Measurements from ENCODE around the gene ANKRD12.
"Not testable (repeated sequence)": the region's sequence is repeated elsewhere in the genome, so short reads cannot be mapped to it uniquely, and the experiment has no call there.

ANKRD12 gene

DNA sequence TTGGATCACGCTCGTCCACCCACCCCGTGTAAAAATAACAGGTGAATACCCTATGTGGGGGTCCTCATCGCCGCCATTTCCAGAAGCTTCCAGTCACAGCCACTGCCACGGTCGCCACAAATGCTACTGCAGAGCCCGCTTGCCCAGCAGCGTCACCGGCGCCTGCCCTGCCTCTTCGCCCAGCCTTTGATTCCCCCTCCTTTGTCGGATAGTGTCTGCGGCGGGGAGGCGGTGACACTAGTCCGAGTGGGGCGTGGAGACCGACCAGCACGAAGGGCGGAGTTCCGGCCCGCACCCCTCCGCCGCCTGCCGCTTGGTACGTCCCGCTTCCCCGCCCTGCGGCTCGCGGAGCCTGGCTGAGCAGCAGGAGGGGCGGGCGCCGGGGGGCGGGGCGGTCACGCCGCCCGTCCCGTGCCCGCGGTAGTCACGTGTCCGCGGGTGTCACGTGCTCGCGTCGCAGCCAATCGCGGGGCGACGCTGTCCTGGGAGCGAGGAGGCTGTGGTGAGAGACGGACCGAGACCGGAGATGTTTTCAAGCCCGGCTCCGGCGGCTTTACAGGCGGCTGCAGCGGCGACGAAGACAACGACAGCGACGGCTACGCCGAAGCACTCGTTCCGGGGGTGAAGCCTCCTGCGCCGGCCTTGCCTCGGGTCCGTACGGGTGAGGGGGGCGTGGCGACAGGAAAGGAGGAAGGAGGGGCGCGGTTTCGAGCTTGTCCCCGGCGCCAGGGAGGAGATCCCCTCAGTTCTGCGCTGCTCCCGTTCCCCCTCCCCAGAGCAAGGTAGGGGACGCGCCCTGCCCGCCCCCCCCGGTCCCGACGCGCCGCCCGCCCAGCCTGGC is at the start of gene ANKRD12:
ANKRD12 (plus strand) TSS at position 467 of the 841 bp plus-strand sequence. CDS start 45,652 bp downstream, outside the sequence.
- peaks cover 98% of the 10 kb centered on the region for H3K36me3 Mint-ChIP-seq
- H3K27ac Mint-ChIP-seq: peak within 1 kb of the TSS; percentile 98
- H3K4me1 Mint-ChIP-seq: peaks cover 48% of the 10 kb centered on the region
- H3K9me3 Mint-ChIP-seq: no peaks in the 10 kb centered on the region
- H3K4me3 Mint-ChIP-seq: peak within 1 kb of the TSS; percentile 87
- ATAC-seq: peak; percentile 85
- peak; percentile 97 to 99 for DNase-seq (ENCODE audit: low spot score in 2 of 2)

DNA sequence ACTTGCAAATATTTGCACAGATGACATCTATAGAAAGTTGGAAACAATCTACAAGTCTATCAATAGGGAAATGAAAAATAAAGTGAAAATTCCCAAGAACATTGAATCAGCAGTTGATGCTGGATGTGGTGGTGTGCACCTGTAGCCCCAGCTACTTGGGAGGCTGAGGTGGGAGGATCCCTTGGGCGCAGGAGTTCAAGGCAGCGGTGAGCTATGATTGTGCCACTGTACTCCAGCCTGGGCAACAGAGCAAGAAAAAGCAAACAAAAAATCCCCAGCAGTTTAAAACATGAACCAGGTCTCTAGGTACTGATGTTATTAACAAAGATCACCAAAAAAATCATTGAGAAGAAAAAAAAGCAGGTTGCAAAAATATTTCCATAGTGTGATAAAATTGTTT is 49.4 kb upstream of the ANKRD12 start:
- H3K4me3 Mint-ChIP-seq: peak overlapping the region; percentile 92
- ATAC-seq (no peak), DNase-seq (ENCODE audit: low spot score in 2 of 2) (no peak)
- peaks cover 64% of the 10 kb centered on the region for H3K4me1 Mint-ChIP-seq
- peaks cover 91% of the 10 kb centered on the region for H3K36me3 Mint-ChIP-seq
- no peaks in the 10 kb centered on the region for H3K9me3 Mint-ChIP-seq
- peak overlapping the region; percentile 79 for H3K27ac Mint-ChIP-seq

GRCh38 chr18:9088252-9088651 is 48.3 kb upstream of the ANKRD12 start:
- Mint-ChIP-seq H3K4me1 (peaks cover 59% of the 10 kb centered on the region), H3K4me3 (peak overlapping the region; percentile 92), H3K9me3 (no peaks in the 10 kb centered on the region), H3K36me3 (peaks cover 85% of the 10 kb centered on the region), H3K27ac (peak overlapping the region; percentile 100)
- DNase-seq (ENCODE audit: low spot score in 2 of 2): no peak
- no peak for ATAC-seq

GRCh38 chr18:9088727-9089126 is 47.9 kb upstream of the ANKRD12 start:
- not testable (repeated sequence) for H3K9me3 Mint-ChIP-seq; DNase-seq (ENCODE audit: low spot score in 2 of 2); ATAC-seq
- H3K4me3 Mint-ChIP-seq: peak overlapping the region; percentile 92
- peak overlapping the region; percentile 100 for H3K27ac Mint-ChIP-seq
- H3K36me3 Mint-ChIP-seq: peaks cover 84% of the 10 kb centered on the region
- peaks cover 58% of the 10 kb centered on the region for H3K4me1 Mint-ChIP-seq

- H3K4me3 Mint-ChIP-seq: peak overlapping the region; percentile 92
- H3K36me3 Mint-ChIP-seq: peaks cover 91% of the 10 kb centered on the region
- ATAC-seq: no peak
- H3K27ac Mint-ChIP-seq: peak overlapping the region; percentile 100
- H3K4me1 Mint-ChIP-seq: peaks cover 72% of the 10 kb centered on the region
- peak in 1 of 2 donors; percentile 74 for DNase-seq (ENCODE audit: low spot score in 2 of 2)
- H3K9me3 Mint-ChIP-seq: no peaks in the 10 kb centered on the region
Observed at GRCh38 chr18:9090578-9090977, 46.0 kb upstream of the ANKRD12 start.

- peak in 1 of 2 donors; percentile 80 for DNase-seq (ENCODE audit: low spot score in 2 of 2)
- peaks cover 90% of the 10 kb centered on the region for H3K36me3 Mint-ChIP-seq
Observed at GRCh38 chr18:9091066-9091476, 45.5 kb upstream of the ANKRD12 start.

DNA sequence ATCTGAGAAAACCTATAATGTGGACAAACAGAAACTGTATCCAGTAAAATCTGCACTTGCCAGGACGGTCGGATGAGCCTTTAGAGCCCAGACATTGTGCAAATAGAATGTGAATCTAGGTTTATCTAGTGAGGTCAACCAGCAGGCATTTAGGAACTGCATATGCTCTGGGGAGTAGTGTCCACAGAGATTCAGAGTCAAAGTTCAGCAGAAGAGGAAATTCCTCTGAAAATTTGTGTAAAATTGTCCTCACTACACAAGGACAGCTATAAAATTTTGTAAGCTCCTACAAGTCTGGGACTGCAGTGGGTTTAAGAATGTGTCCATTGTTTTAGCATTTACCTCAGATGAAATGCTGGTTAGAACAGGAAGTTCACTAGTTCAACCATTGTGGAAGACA is 43.9 kb upstream of the ANKRD12 start:
- H3K9me3 Mint-ChIP-seq: no peaks in the 10 kb centered on the region
- H3K27ac Mint-ChIP-seq: peak overlapping the region; percentile 100
- H3K4me3 Mint-ChIP-seq: peak overlapping the region; percentile 11
- ATAC-seq: no peak
- peaks cover 85% of the 10 kb centered on the region for H3K4me1 Mint-ChIP-seq
- DNase-seq (ENCODE audit: low spot score in 2 of 2): no peak
- peaks cover 78% of the 10 kb centered on the region for H3K36me3 Mint-ChIP-seq

More at GRCh38 chr18:9091066-9091476, 45.5 kb upstream of the ANKRD12 start:
- ATAC-seq: peak; percentile 84
- no peaks in the 10 kb centered on the region for H3K9me3 Mint-ChIP-seq
- peak overlapping the region; percentile 92 for H3K4me3 Mint-ChIP-seq
- peak overlapping the region; percentile 100 for H3K27ac Mint-ChIP-seq
- peaks cover 72% of the 10 kb centered on the region for H3K4me1 Mint-ChIP-seq

GRCh38 chr18:9093109-9093508 is 43.5 kb upstream of the ANKRD12 start:
- not testable (repeated sequence) for DNase-seq (ENCODE audit: low spot score in 2 of 2); H3K4me3 Mint-ChIP-seq; H3K9me3 Mint-ChIP-seq; ATAC-seq
- peak overlapping the region; percentile 100 for H3K27ac Mint-ChIP-seq
- H3K4me1 Mint-ChIP-seq: peaks cover 84% of the 10 kb centered on the region
- peaks cover 74% of the 10 kb centered on the region for H3K36me3 Mint-ChIP-seq

DNA sequence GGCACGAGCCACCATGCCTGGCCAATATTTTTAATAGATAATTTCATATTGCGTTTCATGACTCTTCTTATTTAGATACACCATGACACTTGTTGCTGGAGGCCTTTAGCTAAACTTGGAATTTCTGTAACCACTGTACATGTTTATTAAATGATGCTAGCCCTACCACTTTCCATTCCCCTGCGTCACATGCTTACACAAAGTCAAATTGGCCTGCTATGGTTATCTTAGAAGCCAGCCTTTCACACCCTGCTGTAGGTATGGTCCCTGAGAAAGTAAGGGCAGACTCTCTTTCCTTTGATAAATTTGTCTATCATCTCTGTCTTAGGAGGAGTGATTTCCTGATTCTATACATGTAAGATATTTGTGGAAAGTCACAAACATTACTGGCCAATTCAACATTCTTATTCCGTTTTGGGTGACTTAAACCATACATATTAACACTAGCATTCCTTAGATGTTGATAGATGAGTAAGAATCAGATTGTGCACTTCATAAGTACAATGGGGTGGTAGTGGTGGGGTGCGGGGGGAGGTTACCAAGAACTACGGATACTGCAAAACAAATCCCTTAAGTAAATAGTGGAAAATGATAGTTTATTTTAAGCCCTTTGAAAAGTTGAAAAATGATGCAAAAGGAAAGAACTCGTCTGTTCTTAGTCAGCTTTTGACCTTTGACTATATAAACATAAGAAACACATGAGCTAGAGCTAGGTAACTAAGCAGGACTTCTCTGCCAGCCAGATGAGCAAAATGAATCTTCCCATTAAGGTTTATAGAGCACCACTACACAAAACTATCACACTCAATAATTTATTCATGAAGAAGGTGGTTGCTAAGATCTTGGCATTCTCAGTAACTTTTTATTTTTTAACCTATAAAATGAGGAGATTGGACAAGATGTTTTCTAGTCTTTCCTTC is 42.0 kb upstream of the ANKRD12 start:
- Mint-ChIP-seq H3K36me3 (peaks cover 59% of the 10 kb centered on the region), H3K4me1 (peaks cover 74% of the 10 kb centered on the region), H3K27ac (peak overlapping the region; percentile 100), H3K4me3 (peak overlapping the region; percentile 64), H3K9me3 (no peaks in the 10 kb centered on the region)
- ATAC-seq (peak; percentile 70), DNase-seq (ENCODE audit: low spot score in 2 of 2) (no peak)

GRCh38 chr18:9095297-9096006 is 41.1 kb upstream of the ANKRD12 start:
- peaks cover 51% of the 10 kb centered on the region for H3K36me3 Mint-ChIP-seq
- ATAC-seq (peak; percentile 76), DNase-seq (ENCODE audit: low spot score in 2 of 2) (peak in 1 of 2 donors; percentile 79)
- H3K9me3 Mint-ChIP-seq: no peaks in the 10 kb centered on the region
- peak overlapping the region; percentile 100 for H3K27ac Mint-ChIP-seq
- H3K4me1 Mint-ChIP-seq: peaks cover 71% of the 10 kb centered on the region
- H3K4me3 Mint-ChIP-seq: peak overlapping the region; percentile 64

DNA sequence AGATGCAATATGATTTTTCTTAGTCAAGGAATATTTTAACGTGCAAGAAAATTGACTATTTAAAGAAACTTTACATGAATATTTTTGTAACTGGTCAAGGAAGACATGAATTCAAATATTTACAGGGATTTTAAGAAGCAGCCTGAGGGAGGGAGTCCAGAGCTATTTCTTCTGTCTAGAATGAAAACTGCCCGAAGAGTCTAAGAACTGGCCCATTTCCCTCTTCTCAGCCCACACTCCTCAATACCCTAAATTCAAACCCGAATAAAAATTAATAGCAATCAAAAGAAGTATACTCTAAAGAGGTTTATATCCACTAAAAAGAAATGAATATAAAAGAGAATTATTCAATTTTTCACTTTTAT is 40.6 kb upstream of the ANKRD12 start:
- peaks cover 45% of the 10 kb centered on the region for H3K36me3 Mint-ChIP-seq

DNA sequence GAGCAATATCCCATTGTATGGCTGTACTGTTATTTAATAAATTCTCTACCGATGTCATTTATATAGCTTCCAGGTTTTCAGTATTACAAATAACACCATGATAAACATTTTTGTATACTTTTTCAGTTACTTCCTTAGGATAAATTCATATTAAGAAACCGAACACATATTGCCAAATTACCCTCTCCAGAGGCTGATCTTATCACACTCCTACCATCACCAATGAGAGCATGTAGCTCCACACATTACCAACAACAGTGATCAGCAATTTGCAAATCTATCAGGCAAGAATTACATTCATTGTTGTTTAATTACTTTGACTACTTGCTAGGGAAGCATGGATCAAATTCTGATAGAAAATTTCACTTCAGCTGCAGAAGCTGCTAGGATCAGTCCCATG is 39.9 kb upstream of the ANKRD12 start:
- H3K9me3 Mint-ChIP-seq: no peaks in the 10 kb centered on the region
- peak in 1 of 2 donors; percentile 26 for DNase-seq (ENCODE audit: low spot score in 2 of 2)
- H3K36me3 Mint-ChIP-seq: peaks cover 42% of the 10 kb centered on the region
- H3K4me3 Mint-ChIP-seq: peak overlapping the region; percentile 64
- ATAC-seq: no peak
- H3K4me1 Mint-ChIP-seq: peaks cover 64% of the 10 kb centered on the region
- peak overlapping the region; percentile 100 for H3K27ac Mint-ChIP-seq

More for the DNA sequence above, 40.6 kb upstream of the ANKRD12 start:
- DNase-seq (ENCODE audit: low spot score in 2 of 2) (no peak), ATAC-seq (no peak)
- Mint-ChIP-seq H3K27ac (peak overlapping the region; percentile 100), H3K4me3 (peak overlapping the region; percentile 64), H3K4me1 (peaks cover 71% of the 10 kb centered on the region), H3K9me3 (no peaks in the 10 kb centered on the region)

DNA sequence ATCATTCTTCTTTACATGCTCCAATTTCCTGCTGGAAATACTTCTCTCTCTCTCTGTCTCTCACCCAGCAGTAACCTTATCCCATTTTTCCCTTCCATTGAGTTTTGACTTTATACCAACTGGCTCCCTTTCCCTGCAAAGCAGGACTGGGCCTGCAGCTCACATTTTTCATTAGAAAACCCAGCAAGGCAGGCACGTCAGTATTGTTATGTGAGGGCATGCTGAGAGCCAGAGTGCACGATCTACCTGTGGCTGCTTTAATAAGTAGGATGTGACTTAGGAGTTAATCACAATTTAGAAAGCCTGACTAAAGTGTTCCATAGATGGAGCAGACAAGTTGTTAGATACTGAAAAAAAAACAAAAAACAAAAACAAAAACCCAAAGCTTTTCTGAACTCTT is 39.2 kb upstream of the ANKRD12 start:
- Mint-ChIP-seq H3K4me1 (peaks cover 61% of the 10 kb centered on the region), H3K36me3 (peaks cover 41% of the 10 kb centered on the region), H3K27ac (peak overlapping the region; percentile 100), H3K4me3 (peak overlapping the region; percentile 64), H3K9me3 (no peaks in the 10 kb centered on the region)
- no peak for ATAC-seq
- peak in 1 of 2 donors; percentile 40 for DNase-seq (ENCODE audit: low spot score in 2 of 2)

DNA sequence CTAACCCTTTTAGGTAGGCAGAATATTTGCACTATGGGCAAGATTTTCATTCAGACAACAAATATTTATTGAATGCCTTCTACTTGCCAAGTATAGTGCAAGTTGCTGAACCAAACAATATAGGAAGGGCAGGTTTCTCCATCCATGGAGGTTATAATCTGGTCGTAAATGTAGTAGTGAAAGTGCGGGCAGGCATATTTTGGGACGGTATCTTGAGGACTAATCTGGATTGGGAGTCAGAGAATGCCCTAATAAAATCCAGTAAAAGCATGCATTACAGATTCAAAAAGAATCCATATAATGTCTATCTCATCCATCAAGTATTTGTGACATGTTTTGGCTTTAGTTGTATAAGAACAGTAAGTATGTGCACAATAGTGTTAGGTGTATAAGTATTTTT is 35.8 kb upstream of the ANKRD12 start:
- Mint-ChIP-seq H3K36me3 (peaks cover 48% of the 10 kb centered on the region), H3K9me3 (no peaks in the 10 kb centered on the region), H3K4me3 (peak overlapping the region; percentile 81), H3K4me1 (peaks cover 38% of the 10 kb centered on the region), H3K27ac (no peak overlapping the region)
- ATAC-seq: no peak
- DNase-seq (ENCODE audit: low spot score in 2 of 2): no peak

Measured in stimulated activated effector memory CD8-positive, alpha-beta T cell treated with anti-CD3 and anti-CD28 coated beads, Interleukin-12 subunit alpha, Interleukin-12 subunit beta, amount 100 ng/mL, for 72 hours (primary cell).